Peyer's patch (tissue), 4 donors: ENCODE results near the gene ZNF148.

Source experiments
- POLR2A ChIP-seq, 2 donors: fragments of 450-650 bp; IDR thresholded peaks; one replicate each; pipeline ENCODE4 v1.5.1; 2017; ENCODE audit warnings: antibody characterized with exemption in 2 of 2, mild to moderate bottlenecking in 2 of 2, moderate library complexity in 2 of 2
- TF ChIP-seq, protein P1 (sequence below), 6 experiments: fragments of 450-650 bp in 4 of 6; fragments of 200-600 bp in 2 of 6; sonication (generic) in 1 of 6; IDR thresholded peaks; one replicate each; pipeline ENCODE4 v1.5.1; 2017 to 2019; ENCODE audit warnings: antibody characterized with exemption in 6 of 6, mild to moderate bottlenecking in 3 of 6, moderate library complexity in 1 of 6

DNA sequence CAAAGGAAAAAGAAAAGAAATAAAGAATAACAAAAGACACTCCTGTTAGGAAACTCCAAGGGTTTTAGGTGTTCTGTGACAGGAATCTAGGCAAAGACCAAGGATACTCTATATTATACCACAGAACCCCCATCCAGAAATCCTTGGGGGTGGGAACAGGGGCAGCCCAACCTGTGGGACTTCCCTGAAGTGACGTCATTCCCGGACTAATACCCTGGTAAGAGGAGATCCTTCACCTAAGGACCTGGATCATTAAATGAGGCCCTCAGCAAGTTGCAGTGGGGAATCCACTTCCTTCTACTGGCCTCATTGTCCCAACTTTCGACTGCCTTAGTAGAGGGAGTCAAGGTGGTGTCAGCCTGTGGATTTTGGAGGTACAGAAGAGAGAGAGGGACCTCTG lies 41.1 kb upstream of the ZNF148 start:
- TF ChIP-seq, protein P1, sequence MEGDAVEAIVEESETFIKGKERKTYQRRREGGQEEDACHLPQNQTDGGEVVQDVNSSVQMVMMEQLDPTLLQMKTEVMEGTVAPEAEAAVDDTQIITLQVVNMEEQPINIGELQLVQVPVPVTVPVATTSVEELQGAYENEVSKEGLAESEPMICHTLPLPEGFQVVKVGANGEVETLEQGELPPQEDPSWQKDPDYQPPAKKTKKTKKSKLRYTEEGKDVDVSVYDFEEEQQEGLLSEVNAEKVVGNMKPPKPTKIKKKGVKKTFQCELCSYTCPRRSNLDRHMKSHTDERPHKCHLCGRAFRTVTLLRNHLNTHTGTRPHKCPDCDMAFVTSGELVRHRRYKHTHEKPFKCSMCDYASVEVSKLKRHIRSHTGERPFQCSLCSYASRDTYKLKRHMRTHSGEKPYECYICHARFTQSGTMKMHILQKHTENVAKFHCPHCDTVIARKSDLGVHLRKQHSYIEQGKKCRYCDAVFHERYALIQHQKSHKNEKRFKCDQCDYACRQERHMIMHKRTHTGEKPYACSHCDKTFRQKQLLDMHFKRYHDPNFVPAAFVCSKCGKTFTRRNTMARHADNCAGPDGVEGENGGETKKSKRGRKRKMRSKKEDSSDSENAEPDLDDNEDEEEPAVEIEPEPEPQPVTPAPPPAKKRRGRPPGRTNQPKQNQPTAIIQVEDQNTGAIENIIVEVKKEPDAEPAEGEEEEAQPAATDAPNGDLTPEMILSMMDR (IDR thresholded peaks at IDR 0.05), result no peak
- no peak for TF ChIP-seq POLR2A (IDR thresholded peaks at IDR 0.05)
